Gastroesophageal sphincter (tissue), 3 donors: Measurements from ENCODE around the gene SMARCA2.

Experiments
- POLR2A ChIP-seq, 2 donors: fragments of 450-650 bp; IDR thresholded peaks; one replicate each; pipeline ENCODE4 v1.6.1; 2017; ENCODE audit warnings: antibody characterized with exemption in 2 of 2, mild to moderate bottlenecking in 2 of 2, moderate library complexity in 1 of 2
- POLR2AphosphoS5 ChIP-seq: sonication (generic); formaldehyde crosslinking; IDR thresholded peaks from one replicate; pipeline ENCODE4 v1.6.1; 2017; ENCODE audit warnings: antibody characterized with exemption
- TF ChIP-seq, protein P1 (sequence below), 4 experiments: fragments of 200-600 bp in 2 of 4; fragments of 450-650 bp in 2 of 4; sonication (generic) in 1 of 4; IDR thresholded peaks; one replicate each; pipeline ENCODE4 v1.5.1; 2017 to 2019; ENCODE audit warnings: antibody characterized with exemption in 4 of 4, mild to moderate bottlenecking in 2 of 4, moderate library complexity in 2 of 4

DNA sequence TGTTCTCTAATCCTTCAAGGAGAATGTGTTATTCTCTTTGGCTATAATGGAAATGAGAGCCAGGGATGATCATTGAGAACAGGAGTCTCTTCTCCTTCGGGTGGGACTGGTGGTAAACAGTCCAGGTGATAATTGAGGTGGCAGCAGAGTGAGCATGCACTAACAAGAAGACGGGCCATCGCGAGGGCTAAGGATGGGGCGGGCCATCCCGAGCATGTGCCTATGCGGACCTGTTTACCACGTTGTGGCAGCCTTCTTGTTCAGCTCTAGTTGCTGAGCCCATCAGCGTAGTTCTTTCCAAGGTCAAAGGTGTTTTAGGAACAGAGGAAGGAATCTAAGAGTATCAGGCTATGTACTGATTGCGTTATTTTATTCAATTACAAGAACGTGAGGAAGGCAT is 180.1 kb downstream of the SMARCA2 start:
- TF ChIP-seq POLR2A (IDR thresholded peaks at IDR 0.05), result no peak
- TF ChIP-seq, protein P1, sequence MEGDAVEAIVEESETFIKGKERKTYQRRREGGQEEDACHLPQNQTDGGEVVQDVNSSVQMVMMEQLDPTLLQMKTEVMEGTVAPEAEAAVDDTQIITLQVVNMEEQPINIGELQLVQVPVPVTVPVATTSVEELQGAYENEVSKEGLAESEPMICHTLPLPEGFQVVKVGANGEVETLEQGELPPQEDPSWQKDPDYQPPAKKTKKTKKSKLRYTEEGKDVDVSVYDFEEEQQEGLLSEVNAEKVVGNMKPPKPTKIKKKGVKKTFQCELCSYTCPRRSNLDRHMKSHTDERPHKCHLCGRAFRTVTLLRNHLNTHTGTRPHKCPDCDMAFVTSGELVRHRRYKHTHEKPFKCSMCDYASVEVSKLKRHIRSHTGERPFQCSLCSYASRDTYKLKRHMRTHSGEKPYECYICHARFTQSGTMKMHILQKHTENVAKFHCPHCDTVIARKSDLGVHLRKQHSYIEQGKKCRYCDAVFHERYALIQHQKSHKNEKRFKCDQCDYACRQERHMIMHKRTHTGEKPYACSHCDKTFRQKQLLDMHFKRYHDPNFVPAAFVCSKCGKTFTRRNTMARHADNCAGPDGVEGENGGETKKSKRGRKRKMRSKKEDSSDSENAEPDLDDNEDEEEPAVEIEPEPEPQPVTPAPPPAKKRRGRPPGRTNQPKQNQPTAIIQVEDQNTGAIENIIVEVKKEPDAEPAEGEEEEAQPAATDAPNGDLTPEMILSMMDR (IDR thresholded peaks at IDR 0.05), result no peak
- TF ChIP-seq POLR2AphosphoS5, result no peak
